ENCODE measurements around the gene GRM2. TPM values are rescaled to one million over a fixed set of nuclear protein-coding genes. Genes with fewer than 3 reads are reported as not detected.

Gene GRM2
- total RNA-seq, 1 experiment from 2014 or later = 0.13 TPM

GRCh38 chr3:51662456-51662855 lies 44.4 kb upstream of the GRM2 start:
- BruUV-seq (replicated peaks) = no TSS peak
- TF ChIP-seq CTCF (conservative IDR thresholded peaks at IDR 0.05) (no peak), EZH2 (IDR thresholded peaks at IDR 0.05; ENCODE audit: low read depth) (no peak)
- Histone ChIP-seq H3K9me2 (ENCODE audit: insufficient read depth) (no peaks in the 10 kb centered on the region), H3K4me1 (replicated peaks; ENCODE audit: insufficient read depth) (no peaks in the 10 kb centered on the region), H3K9me3 (ENCODE audit: insufficient read depth, low read depth) (no peaks in the 10 kb centered on the region), H3K27ac (no peak overlapping the region), H3K79me2 (ENCODE audit: low read depth) (no peaks in the 10 kb centered on the region), H3K27me3 (ENCODE audit: insufficient read depth, low read depth) (no peaks in the 10 kb centered on the region), H3F3A (ENCODE audit: insufficient read depth, low read depth) (no peaks in the 10 kb centered on the region), H3K4me3 (no peak overlapping the region), H3K4me2 (no peak overlapping the region), H2AFZ (no peak overlapping the region), H3K36me3 (ENCODE audit: low read depth) (0 out of 2 replicates have a peak, but pooled peaks cover 7% of the 10 kb centered on the region), H4K20me1 (ENCODE audit: insufficient read depth) (no peaks in the 10 kb centered on the region)
- ChIA-PET CTCF (no interaction called here), POLR2A (ENCODE audit: unreplicated experiment) (no interaction called here)
- DNase-seq = no peak
- intact Hi-C loops (cut with micrococcal nuclease; ENCODE audit: unreplicated experiment) = no loop called here

GRCh38 chr3:51668756-51669155 lies 38.1 kb upstream of the GRM2 start:
- no peaks in the 10 kb centered on the region for H3K9me3 ChIP-seq (ENCODE audit: insufficient read depth, low read depth)
- H3K36me3 ChIP-seq (ENCODE audit: low read depth) = no peaks in the 10 kb centered on the region
- H3K4me1 ChIP-seq (replicated peaks; ENCODE audit: insufficient read depth) = peaks cover 18% of the 10 kb centered on the region
- H3K9me2 ChIP-seq (ENCODE audit: insufficient read depth) = no peaks in the 10 kb centered on the region
- POLR2A ChIA-PET (ENCODE audit: unreplicated experiment) = interaction anchor here (0.5 kb wide), 1 partner anchor 626 kb away, joined by 3 read pairs; no protein-coding TSS in a partner anchor
- no peak overlapping the region; the same call in 1 of the 2 replicates for H3K4me2 ChIP-seq
- H3K4me3 ChIP-seq = no peak overlapping the region
- H3F3A ChIP-seq (ENCODE audit: insufficient read depth, low read depth) = peaks cover 12% of the 10 kb centered on the region; the same call in 1 of the 2 replicates
- H2AFZ ChIP-seq = no peak overlapping the region
- H3K27me3 ChIP-seq (ENCODE audit: insufficient read depth, low read depth) = no peaks in the 10 kb centered on the region
- TF ChIP-seq CTCF (conservative IDR thresholded peaks at IDR 0.05) (no peak), EZH2 (IDR thresholded peaks at IDR 0.05; ENCODE audit: low read depth) (no peak)
- H4K20me1 ChIP-seq (ENCODE audit: insufficient read depth) = no peaks in the 10 kb centered on the region
- intact Hi-C loops (cut with micrococcal nuclease; ENCODE audit: unreplicated experiment) = loop anchor here (1.0 kb wide), 1 partner anchor 166 kb away; no protein-coding TSS in a partner anchor
- no TSS peak for BruUV-seq (replicated peaks)
- no peak for DNase-seq
- H3K79me2 ChIP-seq (ENCODE audit: low read depth) = no peaks in the 10 kb centered on the region
- CTCF ChIA-PET = interaction anchor here (0.5 to 3.2 kb wide), 6 partner anchors 8 to 168 kb away, joined by 3 to 28 read pairs (median 6); partner anchors contain the start of gene DCAF1
- no peak overlapping the region for H3K27ac ChIP-seq

- H4K20me1 ChIP-seq (ENCODE audit: insufficient read depth) = no peaks in the 10 kb centered on the region
- POLR2A ChIA-PET (ENCODE audit: unreplicated experiment) = interaction anchor here (0.5 kb wide), 1 partner anchor 625 kb away, joined by 3 read pairs; no protein-coding TSS in a partner anchor
- no TSS peak for BruUV-seq (replicated peaks)
- intact Hi-C loops (cut with micrococcal nuclease; ENCODE audit: unreplicated experiment) = loop anchor here (1.0 kb wide), 2 partner anchors 32 to 167 kb away; no protein-coding TSS in a partner anchor
- no peaks in the 10 kb centered on the region for H3K79me2 ChIP-seq (ENCODE audit: low read depth)
- H3K9me3 ChIP-seq (ENCODE audit: insufficient read depth, low read depth) = no peaks in the 10 kb centered on the region
- no peaks in the 10 kb centered on the region for H3K27me3 ChIP-seq (ENCODE audit: insufficient read depth, low read depth)
- H3K4me1 ChIP-seq (replicated peaks; ENCODE audit: insufficient read depth) = peaks cover 18% of the 10 kb centered on the region
- no peak for TF ChIP-seq EZH2 (IDR thresholded peaks at IDR 0.05; ENCODE audit: low read depth)
- TF ChIP-seq CTCF (conservative IDR thresholded peaks at IDR 0.05) = peak; percentile 90
- peak; percentile 83 to 91 for DNase-seq
- peaks cover 12% of the 10 kb centered on the region; the same call in 1 of the 2 replicates for H3F3A ChIP-seq (ENCODE audit: insufficient read depth, low read depth)
- H3K36me3 ChIP-seq (ENCODE audit: low read depth) = no peaks in the 10 kb centered on the region
- no peak overlapping the region for H3K4me3 ChIP-seq
- CTCF ChIA-PET = interaction anchor here (0.5 to 3.2 kb wide), 9 partner anchors 9 to 1411 kb away, joined by 3 to 28 read pairs (median 5); partner anchors contain the start of genes DCAF1 and MAPKAPK3
- H3K27ac ChIP-seq = no peak overlapping the region
- H2AFZ ChIP-seq = no peak overlapping the region
- no peaks in the 10 kb centered on the region for H3K9me2 ChIP-seq (ENCODE audit: insufficient read depth)
- H3K4me2 ChIP-seq = no peak overlapping the region; the same call in 1 of the 2 replicates
Observed at GRCh38 chr3:51669241-51670052, 37.4 kb upstream of the GRM2 start.

Data from PC-9 (cell line).